Loucy (cell line): Measurements from ENCODE around the gene TLCD3B.

Experiments
- H2AFZ ChIP-seq: fragments of 200-600 bp; sonication (generic); 2 replicates; pipeline ENCODE4 v1.6.0; 2016; ENCODE audit warnings: antibody characterized with exemption, mild to moderate bottlenecking, low read length, moderate library complexity
- H3F3A ChIP-seq: fragments of 200-600 bp; 2 replicates; pipeline ENCODE4 v1.6.0; 2016; ENCODE audit warnings: antibody characterized with exemption, low read depth, mild to moderate bottlenecking
- H3K27me3 ChIP-seq: fragments of 200-600 bp; sonication (generic); 2 replicates; pipeline ENCODE4 v1.6.1; 2014; ENCODE audit warnings: low read length, mild to moderate bottlenecking; ENCODE audit not compliant: insufficient read depth, poor library complexity, severe bottlenecking
- H3K36me3 ChIP-seq: fragments of 200-600 bp; sonication (generic); 2 replicates; pipeline ENCODE4 v1.6.1; 2016; ENCODE audit warnings: low read length; ENCODE audit not compliant: insufficient read depth
- H3K4me1 ChIP-seq: fragments of 200-600 bp; sonication (generic); 2 replicates; pipeline ENCODE4 v1.5.1; 2014; ENCODE audit warnings: low read length, mild to moderate bottlenecking; ENCODE audit not compliant: insufficient read depth, poor library complexity, severe bottlenecking
- H3K4me2 ChIP-seq: fragments of 200-600 bp; sonication (generic); 2 replicates; pipeline ENCODE4 v1.6.0; 2014; ENCODE audit warnings: antibody characterized with exemption, low read length, low read depth, mild to moderate bottlenecking; ENCODE audit not compliant: poor library complexity, severe bottlenecking
- H3K4me3 ChIP-seq: fragments of 200-600 bp; sonication (generic); 2 replicates; pipeline ENCODE4 v1.5.1; 2014; ENCODE audit warnings: low read length, mild to moderate bottlenecking, mixed read lengths; ENCODE audit not compliant: poor library complexity, severe bottlenecking
- H3K79me2 ChIP-seq: fragments of 200-600 bp; sonication (generic); 2 replicates; pipeline ENCODE4 v1.6.1; 2014; ENCODE audit warnings: low read length; ENCODE audit not compliant: insufficient read depth
- H3K9ac ChIP-seq: fragments of 200-600 bp; sonication (generic); 2 replicates; pipeline ENCODE4 v1.6.0; 2014; ENCODE audit warnings: mild to moderate bottlenecking, low read depth, low read length, moderate library complexity; ENCODE audit not compliant: poor library complexity, severe bottlenecking
- H3K9me2 ChIP-seq: fragments of 200-600 bp; sonication (generic); replicated peaks from 2 replicates; pipeline ENCODE4 v1.6.1; 2016; ENCODE audit warnings: low read depth, low read length, mixed read lengths
- H3K9me3 ChIP-seq: fragments of 200-600 bp; sonication (generic); 2 replicates; pipeline ENCODE4 v1.6.1; 2014; ENCODE audit warnings: mild to moderate bottlenecking, antibody characterized with exemption, low read length, low read depth; ENCODE audit not compliant: insufficient read depth
- H4K20me1 ChIP-seq: fragments of 200-600 bp; sonication (generic); 2 replicates; pipeline ENCODE4 v1.6.0; 2014; ENCODE audit warnings: antibody characterized with exemption, low read length, mild to moderate bottlenecking; ENCODE audit not compliant: insufficient read depth, poor library complexity, severe bottlenecking
- EZH2phosphoT487 ChIP-seq: fragments of 200-600 bp; IDR thresholded peaks from 2 replicates; pipeline ENCODE4 v1.6.1; 2018; ENCODE audit warnings: antibody characterized with exemption, mild to moderate bottlenecking, moderate library complexity, borderline replicate concordance
- TF ChIP-seq, protein P1 (sequence below): fragments of 200-600 bp; sonication (generic); conservative IDR thresholded peaks from 2 replicates; pipeline ENCODE4 v1.5.1; 2014; ENCODE audit warnings: mild to moderate bottlenecking, antibody characterized with exemption, low read length

The TLCD3B gene

DNA sequence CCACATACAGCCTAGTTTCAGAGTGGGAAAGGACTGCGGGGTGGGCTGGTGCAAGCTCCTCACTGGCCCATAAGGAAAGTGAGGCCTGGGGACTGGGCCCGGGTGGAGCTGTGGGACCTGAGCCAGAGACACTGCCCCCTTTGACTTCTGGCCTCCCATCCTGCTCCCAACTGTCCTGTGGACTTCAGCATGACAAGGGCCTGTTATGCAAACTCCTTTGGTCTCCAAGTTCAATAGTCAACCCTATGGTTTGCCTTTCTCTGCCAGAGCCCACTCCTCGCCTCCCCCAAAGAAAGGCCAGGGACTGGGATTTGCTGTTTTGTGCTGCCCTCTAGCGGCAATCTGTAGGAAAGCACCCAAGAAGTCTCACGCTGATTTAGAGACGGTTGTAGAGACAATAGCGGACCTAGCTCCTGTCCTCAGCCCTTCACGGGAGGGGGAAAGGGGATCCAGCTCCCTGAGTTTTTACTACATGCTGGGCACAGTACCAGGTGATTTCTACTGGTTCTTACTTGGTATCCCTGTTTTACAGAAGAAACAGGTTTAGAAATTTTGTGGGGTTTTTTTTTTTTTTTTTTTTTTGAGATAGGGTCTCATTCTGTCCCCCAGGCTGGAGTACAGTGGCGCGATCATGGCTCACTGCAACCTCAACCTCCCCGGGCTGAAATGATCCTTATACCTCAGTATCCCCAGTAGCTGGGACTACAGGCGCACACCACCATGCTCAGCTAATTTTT, 1.2 kb upstream of the TLCD3B start:
- no peak overlapping the region for H3K9ac ChIP-seq
- no peak overlapping the region for H2AFZ ChIP-seq
- no peak overlapping the region for H3K4me3 ChIP-seq
- no peak for TF ChIP-seq EZH2phosphoT487
- TF ChIP-seq, protein P1, sequence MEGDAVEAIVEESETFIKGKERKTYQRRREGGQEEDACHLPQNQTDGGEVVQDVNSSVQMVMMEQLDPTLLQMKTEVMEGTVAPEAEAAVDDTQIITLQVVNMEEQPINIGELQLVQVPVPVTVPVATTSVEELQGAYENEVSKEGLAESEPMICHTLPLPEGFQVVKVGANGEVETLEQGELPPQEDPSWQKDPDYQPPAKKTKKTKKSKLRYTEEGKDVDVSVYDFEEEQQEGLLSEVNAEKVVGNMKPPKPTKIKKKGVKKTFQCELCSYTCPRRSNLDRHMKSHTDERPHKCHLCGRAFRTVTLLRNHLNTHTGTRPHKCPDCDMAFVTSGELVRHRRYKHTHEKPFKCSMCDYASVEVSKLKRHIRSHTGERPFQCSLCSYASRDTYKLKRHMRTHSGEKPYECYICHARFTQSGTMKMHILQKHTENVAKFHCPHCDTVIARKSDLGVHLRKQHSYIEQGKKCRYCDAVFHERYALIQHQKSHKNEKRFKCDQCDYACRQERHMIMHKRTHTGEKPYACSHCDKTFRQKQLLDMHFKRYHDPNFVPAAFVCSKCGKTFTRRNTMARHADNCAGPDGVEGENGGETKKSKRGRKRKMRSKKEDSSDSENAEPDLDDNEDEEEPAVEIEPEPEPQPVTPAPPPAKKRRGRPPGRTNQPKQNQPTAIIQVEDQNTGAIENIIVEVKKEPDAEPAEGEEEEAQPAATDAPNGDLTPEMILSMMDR, result peak; percentile 94
- H3K27me3 ChIP-seq, result no peaks in the 10 kb centered on the region
- H4K20me1 ChIP-seq, result no peaks in the 10 kb centered on the region
- H3F3A ChIP-seq, result no peaks in the 10 kb centered on the region
- no peaks in the 10 kb centered on the region for H3K9me3 ChIP-seq
- H3K36me3 ChIP-seq, result no peaks in the 10 kb centered on the region
- H3K9me2 ChIP-seq, result no peaks in the 10 kb centered on the region
- H3K79me2 ChIP-seq, result no peaks in the 10 kb centered on the region
- no peak overlapping the region for H3K4me2 ChIP-seq
- peaks cover 12% of the 10 kb centered on the region for H3K4me1 ChIP-seq

DNA sequence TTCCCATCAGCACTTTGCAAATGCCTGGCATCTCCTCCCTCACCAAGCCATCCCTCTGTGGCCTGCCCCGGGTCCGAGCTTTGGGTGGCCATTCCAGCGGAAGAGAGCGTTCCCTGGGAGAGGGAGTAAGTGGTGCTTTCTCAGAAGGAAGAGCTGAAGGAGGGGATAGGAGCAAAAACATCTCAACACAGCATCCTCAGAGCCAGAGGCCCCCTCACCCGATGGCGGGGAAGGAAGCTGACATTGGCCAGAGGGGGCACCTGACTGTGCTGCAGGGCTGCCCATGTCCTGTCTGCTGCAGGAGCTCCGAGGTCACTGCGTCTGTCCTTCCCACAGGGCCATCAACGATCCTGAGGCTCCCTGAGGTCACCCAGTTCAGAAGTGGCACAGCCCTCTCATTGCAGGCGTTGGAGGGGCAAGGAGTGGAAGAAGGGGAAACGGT, 427 bp upstream of the TLCD3B start:
- Histone ChIP-seq H2AFZ (no peak overlapping the region), H3F3A (no peaks in the 10 kb centered on the region), H3K79me2 (no peaks in the 10 kb centered on the region), H4K20me1 (no peaks in the 10 kb centered on the region), H3K4me2 (peak overlapping the region; percentile 63), H3K36me3 (no peaks in the 10 kb centered on the region), H3K9ac (peak overlapping the region; percentile 24), H3K4me1 (peaks cover 12% of the 10 kb centered on the region), H3K9me2 (no peaks in the 10 kb centered on the region), H3K27me3 (no peaks in the 10 kb centered on the region), H3K9me3 (no peaks in the 10 kb centered on the region), H3K4me3 (peak overlapping the region; percentile 53)
- TF ChIP-seq EZH2phosphoT487, result no peak
- TF ChIP-seq, protein P1, result no peak

DNA sequence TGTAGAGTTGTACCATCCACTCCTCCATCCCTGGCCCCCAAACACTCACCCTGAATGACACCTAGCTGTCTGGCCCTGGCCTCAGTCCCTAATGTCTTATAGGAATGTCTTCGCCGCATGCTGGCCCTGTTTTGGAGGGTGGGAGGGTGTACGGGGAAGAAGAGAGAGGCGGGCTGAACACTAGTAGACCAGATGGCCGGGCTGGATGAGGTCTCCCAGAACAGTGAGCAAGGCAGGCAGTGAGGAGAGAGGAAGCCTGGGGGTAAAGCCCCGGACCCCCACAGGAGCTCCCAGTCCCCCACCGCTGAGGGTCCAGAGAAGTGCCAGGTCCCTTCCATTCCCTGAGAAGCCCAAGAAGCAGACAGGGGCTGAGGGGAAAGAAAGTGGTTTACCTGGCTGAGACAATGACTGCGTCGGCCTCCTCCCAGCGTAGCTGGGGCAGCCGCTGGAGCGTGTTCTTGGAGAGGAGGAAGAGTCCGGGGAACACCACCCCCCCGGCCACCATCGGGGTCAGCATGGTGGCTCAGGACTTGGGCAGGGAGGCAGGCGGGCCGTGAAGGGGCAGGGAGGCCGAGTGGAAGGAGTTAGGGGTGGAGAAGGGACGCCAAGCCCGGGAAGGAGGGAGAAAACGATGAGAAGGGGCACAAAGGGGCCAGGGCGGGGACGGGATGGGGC, 923 bp downstream of the TLCD3B start:
- H3K4me2 ChIP-seq, result no peak overlapping the region
- no peaks in the 10 kb centered on the region for H3K36me3 ChIP-seq
- TF ChIP-seq EZH2phosphoT487, result no peak
- TF ChIP-seq, protein P1, result no peak
- no peaks in the 10 kb centered on the region for H3F3A ChIP-seq
- H2AFZ ChIP-seq, result no peak overlapping the region
- no peaks in the 10 kb centered on the region for H4K20me1 ChIP-seq
- H3K27me3 ChIP-seq, result no peaks in the 10 kb centered on the region
- peaks cover 12% of the 10 kb centered on the region for H3K4me1 ChIP-seq
- H3K9me2 ChIP-seq, result no peaks in the 10 kb centered on the region
- no peaks in the 10 kb centered on the region for H3K79me2 ChIP-seq
- no peak overlapping the region for H3K9ac ChIP-seq
- H3K9me3 ChIP-seq, result no peaks in the 10 kb centered on the region
- H3K4me3 ChIP-seq, result no peak overlapping the region
